HepG2 (cell line): ENCODE data around the gene SLC16A3. TPM values are rescaled to one million over a fixed set of nuclear protein-coding genes. Genes with fewer than 3 reads are reported as not detected.
A peak's percentile ranks its signal among the peaks of the same experiment; 100 is the strongest.

Source experiments
- RXRA ChIP-seq: sonication (generic); formaldehyde crosslinking; IDR thresholded peaks from 2 replicates; pipeline ENCODE4 v1.5.1; 2020; ENCODE audit warnings: missing genetic modification reagents
- USF2 ChIP-seq, 2 experiments: sonication (generic) in 1 of 2; formaldehyde crosslinking in 1 of 2; IDR thresholded peaks; 2 replicates each; pipeline versions ENCODE4 v1.5.1 to v1.6.1; 2011 to 2020; ENCODE audit warnings: borderline replicate concordance in 1 of 2, low read depth in 1 of 2, low read length in 1 of 2, mild to moderate bottlenecking in 1 of 2, missing genetic modification reagents in 1 of 2, moderate library complexity in 1 of 2
- ZBED4 ChIP-seq: sonication (generic); formaldehyde crosslinking; IDR thresholded peaks from 2 replicates; pipeline ENCODE4 v1.4.0; 2020; ENCODE audit warnings: missing genetic modification reagents, borderline replicate concordance
- ZBTB8A ChIP-seq: sonication (generic); formaldehyde crosslinking; IDR thresholded peaks from 2 replicates; pipeline ENCODE4 v1.4.0; 2020; ENCODE audit warnings: mild to moderate bottlenecking, low read depth, missing genetic modification reagents, borderline replicate concordance
- ZNF552 ChIP-seq: sonication (generic); formaldehyde crosslinking; IDR thresholded peaks from 2 replicates; pipeline ENCODE4 v1.9.0; 2022; ENCODE audit warnings: missing genetic modification reagents, mild to moderate bottlenecking, borderline replicate concordance
- ZNF556 ChIP-seq: sonication (generic); formaldehyde crosslinking; IDR thresholded peaks from 2 replicates; pipeline ENCODE4 v1.4.0; 2020; ENCODE audit warnings: mild to moderate bottlenecking, missing genetic modification reagents, borderline replicate concordance
- ZNF597 ChIP-seq: sonication (generic); formaldehyde crosslinking; IDR thresholded peaks from 2 replicates; pipeline ENCODE4 v1.5.0; 2020; ENCODE audit warnings: missing genetic modification reagents
- ZNF7 ChIP-seq: IDR thresholded peaks from 2 replicates; pipeline ENCODE4 v1.6.1; 2016; ENCODE audit warnings: missing biosample characterization, missing genetic modification reagents
- ZNF781 ChIP-seq: sonication (generic); formaldehyde crosslinking; IDR thresholded peaks from 2 replicates; pipeline ENCODE4 v1.5.1; 2020; ENCODE audit warnings: borderline replicate concordance, mild to moderate bottlenecking, missing genetic modification reagents; ENCODE audit errors: not compliant biosample characterization
- ZNF878 ChIP-seq: sonication (generic); formaldehyde crosslinking; IDR thresholded peaks from 2 replicates; pipeline ENCODE4 v1.8.1; 2023; ENCODE audit warnings: mild to moderate bottlenecking, missing genetic modification reagents, moderate library complexity
- polyA plus RNA-seq, 8 experiments: library from polyadenylated mRNA; depleted of rRNA in 3 of 8; stranded (reverse) in 7 of 8; unstranded in 1 of 8; fragments of >200 nt; fragmentation: Illumina TruSeq in 4 of 8; extraction: Trizol in 4 of 8; gene quantifications; 2 replicates each; pipeline versions ENCODE4 v1.2.1 to v1.2.3, GENCODE V29; 2011 to 2016; ENCODE audit warnings: low read depth in 4 of 8, missing spikeins in 1 of 8, mixed read lengths in 1 of 8; ENCODE audit not compliant: insufficient read depth in 1 of 8
- total RNA-seq, 5 experiments: library from RNA; depleted of rRNA; stranded (reverse); fragments of >200 nt; fragmentation: Illumina TruSeq; extraction: Trizol; gene quantifications; 2 replicates each; pipeline ENCODE4 v1.2.3, GENCODE V29; 2016; ENCODE audit warnings: low read depth in 1 of 5
- TF ChIP-seq, protein P1 (sequence below): sonication (generic); formaldehyde crosslinking; conservative IDR thresholded peaks from 2 replicates; pipeline ENCODE4 v1.8.0; 2022; ENCODE audit warnings: mild to moderate bottlenecking, moderate library complexity, missing genetic modification reagents
- TF ChIP-seq, protein P2 (sequence below): sonication (generic); formaldehyde crosslinking; IDR thresholded peaks from 2 replicates; pipeline ENCODE4 v1.4.0; 2020; ENCODE audit warnings: missing genetic modification reagents
- TF ChIP-seq, protein P3 (sequence below): sonication (generic); formaldehyde crosslinking; IDR thresholded peaks from 2 replicates; pipeline ENCODE4 v1.5.0; 2020; ENCODE audit warnings: mild to moderate bottlenecking, missing genetic modification reagents, moderate library complexity

The SLC16A3 gene
- total and polyA plus RNA-seq, 2 of the 13 experiments (the other 11 are each of a cell fraction or from before 2014, with no cell fraction given): 242 to 349 TPM

DNA sequence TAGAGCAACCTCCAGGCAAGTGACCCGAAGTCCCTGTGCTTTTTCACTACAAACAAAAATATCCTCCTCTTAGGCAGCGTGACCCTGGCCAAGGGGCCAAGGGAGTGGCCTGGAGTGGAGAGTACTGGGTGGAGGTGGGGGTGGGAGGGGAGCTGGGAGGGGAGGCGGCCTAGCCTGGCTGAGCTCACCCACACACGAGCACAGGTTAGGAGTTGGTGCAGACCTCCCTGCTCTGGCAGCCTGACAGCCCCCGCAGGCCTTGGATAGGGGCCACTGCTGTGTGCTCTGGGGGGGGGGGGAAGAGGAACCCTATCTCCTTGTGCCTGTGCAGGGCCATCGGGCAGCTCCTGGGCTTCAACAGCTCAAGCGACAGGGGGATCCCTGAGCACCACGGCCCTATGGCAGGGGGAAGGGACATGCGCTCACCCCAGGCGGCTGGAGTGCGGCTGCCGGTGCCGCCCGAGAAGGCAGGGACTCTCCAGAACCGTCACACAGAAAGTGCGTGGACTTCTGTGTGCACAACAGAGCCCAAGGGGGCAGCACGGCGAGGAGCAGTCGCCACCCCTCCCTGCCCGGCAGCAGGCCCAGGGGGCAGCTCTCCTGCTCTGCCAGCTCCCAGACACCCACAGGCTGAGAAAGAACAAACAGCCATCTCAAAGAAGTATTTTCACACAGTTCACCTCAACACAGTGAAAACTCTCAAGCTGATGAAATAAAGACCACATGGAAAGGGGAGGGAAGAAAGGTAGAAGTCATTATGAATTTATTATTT, 13.3 kb downstream of the SLC16A3 start (continued):
- TF ChIP-seq ZNF781 (CRISPR knock-in tag): no peak
- no peak for TF ChIP-seq USF2 (IDR thresholded peaks at IDR 0.05; ENCODE audit: low read depth, low read length)
- peak; percentile 20; the same call in 1 of the 2 replicates for TF ChIP-seq USF2 (CRISPR knock-in tag; IDR thresholded peaks at IDR 0.05; ENCODE audit: borderline replicate concordance)
- TF ChIP-seq, protein P1, sequence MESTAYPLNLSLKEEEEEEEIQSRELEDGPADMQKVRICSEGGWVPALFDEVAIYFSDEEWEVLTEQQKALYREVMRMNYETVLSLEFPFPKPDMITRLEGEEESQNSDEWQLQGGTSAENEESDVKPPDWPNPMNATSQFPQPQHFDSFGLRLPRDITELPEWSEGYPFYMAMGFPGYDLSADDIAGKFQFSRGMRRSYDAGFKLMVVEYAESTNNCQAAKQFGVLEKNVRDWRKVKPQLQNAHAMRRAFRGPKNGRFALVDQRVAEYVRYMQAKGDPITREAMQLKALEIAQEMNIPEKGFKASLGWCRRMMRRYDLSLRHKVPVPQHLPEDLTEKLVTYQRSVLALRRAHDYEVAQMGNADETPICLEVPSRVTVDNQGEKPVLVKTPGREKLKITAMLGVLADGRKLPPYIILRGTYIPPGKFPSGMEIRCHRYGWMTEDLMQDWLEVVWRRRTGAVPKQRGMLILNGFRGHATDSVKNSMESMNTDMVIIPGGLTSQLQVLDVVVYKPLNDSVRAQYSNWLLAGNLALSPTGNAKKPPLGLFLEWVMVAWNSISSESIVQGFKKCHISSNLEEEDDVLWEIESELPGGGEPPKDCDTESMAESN (CRISPR knock-in tag): peak; percentile 68; the same call in 1 of the 2 replicates
- peak; percentile 29; the same call in 1 of the 2 replicates for TF ChIP-seq ZNF878 (CRISPR knock-in tag)
- TF ChIP-seq ZNF7 (CRISPR knock-in tag): no peak
- TF ChIP-seq ZBTB8A (CRISPR knock-in tag): no peak
- no peak; the same call in 1 of the 2 replicates for TF ChIP-seq ZNF556 (CRISPR knock-in tag)
- TF ChIP-seq, protein P2, sequence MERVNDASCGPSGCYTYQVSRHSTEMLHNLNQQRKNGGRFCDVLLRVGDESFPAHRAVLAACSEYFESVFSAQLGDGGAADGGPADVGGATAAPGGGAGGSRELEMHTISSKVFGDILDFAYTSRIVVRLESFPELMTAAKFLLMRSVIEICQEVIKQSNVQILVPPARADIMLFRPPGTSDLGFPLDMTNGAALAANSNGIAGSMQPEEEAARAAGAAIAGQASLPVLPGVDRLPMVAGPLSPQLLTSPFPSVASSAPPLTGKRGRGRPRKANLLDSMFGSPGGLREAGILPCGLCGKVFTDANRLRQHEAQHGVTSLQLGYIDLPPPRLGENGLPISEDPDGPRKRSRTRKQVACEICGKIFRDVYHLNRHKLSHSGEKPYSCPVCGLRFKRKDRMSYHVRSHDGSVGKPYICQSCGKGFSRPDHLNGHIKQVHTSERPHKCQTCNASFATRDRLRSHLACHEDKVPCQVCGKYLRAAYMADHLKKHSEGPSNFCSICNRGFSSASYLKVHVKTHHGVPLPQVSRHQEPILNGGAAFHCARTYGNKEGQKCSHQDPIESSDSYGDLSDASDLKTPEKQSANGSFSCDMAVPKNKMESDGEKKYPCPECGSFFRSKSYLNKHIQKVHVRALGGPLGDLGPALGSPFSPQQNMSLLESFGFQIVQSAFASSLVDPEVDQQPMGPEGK: peak; percentile 77
- TF ChIP-seq, protein P3, sequence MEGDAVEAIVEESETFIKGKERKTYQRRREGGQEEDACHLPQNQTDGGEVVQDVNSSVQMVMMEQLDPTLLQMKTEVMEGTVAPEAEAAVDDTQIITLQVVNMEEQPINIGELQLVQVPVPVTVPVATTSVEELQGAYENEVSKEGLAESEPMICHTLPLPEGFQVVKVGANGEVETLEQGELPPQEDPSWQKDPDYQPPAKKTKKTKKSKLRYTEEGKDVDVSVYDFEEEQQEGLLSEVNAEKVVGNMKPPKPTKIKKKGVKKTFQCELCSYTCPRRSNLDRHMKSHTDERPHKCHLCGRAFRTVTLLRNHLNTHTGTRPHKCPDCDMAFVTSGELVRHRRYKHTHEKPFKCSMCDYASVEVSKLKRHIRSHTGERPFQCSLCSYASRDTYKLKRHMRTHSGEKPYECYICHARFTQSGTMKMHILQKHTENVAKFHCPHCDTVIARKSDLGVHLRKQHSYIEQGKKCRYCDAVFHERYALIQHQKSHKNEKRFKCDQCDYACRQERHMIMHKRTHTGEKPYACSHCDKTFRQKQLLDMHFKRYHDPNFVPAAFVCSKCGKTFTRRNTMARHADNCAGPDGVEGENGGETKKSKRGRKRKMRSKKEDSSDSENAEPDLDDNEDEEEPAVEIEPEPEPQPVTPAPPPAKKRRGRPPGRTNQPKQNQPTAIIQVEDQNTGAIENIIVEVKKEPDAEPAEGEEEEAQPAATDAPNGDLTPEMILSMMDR (CRISPR knock-in tag): peak; percentile 49
- peak; percentile 48; the same call in 1 of the 2 replicates for TF ChIP-seq RXRA (CRISPR knock-in tag)
- no peak for TF ChIP-seq ZNF552 (CRISPR knock-in tag)
- no peak for TF ChIP-seq ZNF597
- 0 out of 2 replicates have a peak, but pooled peaks have one; percentile 41 for TF ChIP-seq ZBED4 (CRISPR knock-in tag)
